Vagina (tissue), 2 donors: Measurements from ENCODE around the gene ACOXL.

Experiments used
- CTCF ChIP-seq, 3 experiments: fragments of 450-650 bp in 2 of 3; fragments of 200-600 bp in 1 of 3; sonication (generic) in 1 of 3; IDR thresholded peaks; one replicate each; pipeline ENCODE4 v1.5.1; 2017 to 2019; ENCODE audit warnings: antibody characterized with exemption in 3 of 3, mild to moderate bottlenecking in 2 of 3, moderate library complexity in 2 of 3
- POLR2AphosphoS5 ChIP-seq, 2 donors: sonication (generic); formaldehyde crosslinking; IDR thresholded peaks; one replicate each; pipeline ENCODE4 v1.9.0; 2017; ENCODE audit warnings: antibody characterized with exemption in 2 of 2, mild to moderate bottlenecking in 2 of 2, low read depth in 1 of 2; ENCODE audit not compliant: insufficient read depth in 1 of 2

- TF ChIP-seq CTCF (IDR thresholded peaks at IDR 0.05): no peak
- TF ChIP-seq POLR2AphosphoS5 (IDR thresholded peaks at IDR 0.05; ENCODE audit: insufficient read depth in 1 of 2, low read depth in 1 of 2): no peak
Observed at GRCh38 chr2:110746586-110747521, 14.5 kb downstream of the ACOXL start.
